ENCODE measurements around the gene ATG9B. TPM values are rescaled to one million over a fixed set of nuclear protein-coding genes. Genes with fewer than 3 reads are reported as not detected.

The ATG9B gene
- total RNA-seq, 2 donors from 2014 or later, result 0.18 to 7.1 TPM

DNA sequence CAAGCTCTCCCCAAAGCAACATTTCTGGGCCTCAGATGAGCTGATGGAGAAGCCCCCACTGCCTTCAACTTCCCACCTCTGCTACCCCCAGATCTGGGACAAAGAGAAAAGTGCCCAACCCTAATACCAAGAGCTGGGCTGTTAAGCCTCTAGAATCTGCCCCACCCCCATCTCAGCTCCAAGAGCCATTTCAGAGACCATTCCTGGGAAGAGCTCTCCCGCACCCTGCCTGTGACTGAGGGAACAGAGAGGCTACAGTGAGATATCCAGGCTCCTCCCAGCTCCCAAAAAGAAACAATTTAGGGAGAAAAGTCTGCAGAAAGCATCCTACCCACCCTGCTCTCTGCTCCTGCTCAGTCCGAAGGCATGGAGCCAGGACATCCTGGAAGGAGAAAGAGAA is 43.6 kb downstream of the ATG9B start:
- DNase-seq (ENCODE audit: low spot score), result no peak
- TF ChIP-seq, protein P1, sequence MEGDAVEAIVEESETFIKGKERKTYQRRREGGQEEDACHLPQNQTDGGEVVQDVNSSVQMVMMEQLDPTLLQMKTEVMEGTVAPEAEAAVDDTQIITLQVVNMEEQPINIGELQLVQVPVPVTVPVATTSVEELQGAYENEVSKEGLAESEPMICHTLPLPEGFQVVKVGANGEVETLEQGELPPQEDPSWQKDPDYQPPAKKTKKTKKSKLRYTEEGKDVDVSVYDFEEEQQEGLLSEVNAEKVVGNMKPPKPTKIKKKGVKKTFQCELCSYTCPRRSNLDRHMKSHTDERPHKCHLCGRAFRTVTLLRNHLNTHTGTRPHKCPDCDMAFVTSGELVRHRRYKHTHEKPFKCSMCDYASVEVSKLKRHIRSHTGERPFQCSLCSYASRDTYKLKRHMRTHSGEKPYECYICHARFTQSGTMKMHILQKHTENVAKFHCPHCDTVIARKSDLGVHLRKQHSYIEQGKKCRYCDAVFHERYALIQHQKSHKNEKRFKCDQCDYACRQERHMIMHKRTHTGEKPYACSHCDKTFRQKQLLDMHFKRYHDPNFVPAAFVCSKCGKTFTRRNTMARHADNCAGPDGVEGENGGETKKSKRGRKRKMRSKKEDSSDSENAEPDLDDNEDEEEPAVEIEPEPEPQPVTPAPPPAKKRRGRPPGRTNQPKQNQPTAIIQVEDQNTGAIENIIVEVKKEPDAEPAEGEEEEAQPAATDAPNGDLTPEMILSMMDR (IDR thresholded peaks at IDR 0.05), result no peak
- TF ChIP-seq POLR2A (IDR thresholded peaks at IDR 0.05) (no peak), POLR2AphosphoS5 (IDR thresholded peaks at IDR 0.05) (no peak)
- Histone ChIP-seq H3K36me3 (no peaks in the 10 kb centered on the region), H3K4me1 (replicated peaks) (no peaks in the 10 kb centered on the region), H3K4me3 (no peak overlapping the region), H3K9me3 (no peaks in the 10 kb centered on the region), H3K27ac (no peak overlapping the region), H3K27me3 (replicated peaks; ENCODE audit: insufficient read depth) (peaks cover 2% of the 10 kb centered on the region)
- WGBS, result 45% methylated on average over 2 of the region's 2 CpGs
- intact Hi-C loops (cut with DNase I), result no loop called here

DNA sequence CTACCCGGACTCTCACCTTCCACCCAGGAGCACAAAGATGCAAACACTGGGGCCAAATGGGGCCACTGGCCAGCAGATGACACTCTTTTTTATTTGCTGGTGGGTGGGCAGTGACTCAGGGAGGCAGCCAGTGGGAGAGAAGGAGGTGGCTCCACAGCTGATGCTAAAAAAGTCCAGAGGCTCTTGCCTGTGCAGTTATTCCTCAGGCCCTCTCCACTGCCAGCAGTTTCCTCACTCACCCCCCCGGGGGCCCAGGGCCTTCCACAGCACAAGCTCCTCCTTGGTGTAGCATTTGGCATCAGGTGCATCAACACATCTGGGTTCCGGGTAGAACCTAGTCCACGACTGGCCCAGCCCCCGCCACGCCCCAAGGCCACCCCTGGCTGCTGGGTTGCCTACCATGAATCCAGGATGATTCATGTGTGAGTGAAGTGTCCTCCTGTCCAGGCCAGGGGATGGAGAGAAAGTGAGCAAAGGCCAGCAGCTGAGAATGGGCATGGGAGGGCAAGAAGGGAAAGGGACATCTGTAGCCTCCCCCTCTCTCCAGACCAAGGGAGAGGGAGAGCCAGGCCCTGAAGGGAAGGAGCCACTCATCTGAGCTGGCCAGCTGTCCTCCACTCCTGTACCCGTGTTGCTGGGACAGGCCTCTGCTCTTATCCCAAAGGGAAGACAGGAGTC is 44.4 kb downstream of the ATG9B start:
- DNase-seq (ENCODE audit: low spot score), result no peak
- H3K27ac ChIP-seq, result peak overlapping the region; percentile 61 to 62

DNA sequence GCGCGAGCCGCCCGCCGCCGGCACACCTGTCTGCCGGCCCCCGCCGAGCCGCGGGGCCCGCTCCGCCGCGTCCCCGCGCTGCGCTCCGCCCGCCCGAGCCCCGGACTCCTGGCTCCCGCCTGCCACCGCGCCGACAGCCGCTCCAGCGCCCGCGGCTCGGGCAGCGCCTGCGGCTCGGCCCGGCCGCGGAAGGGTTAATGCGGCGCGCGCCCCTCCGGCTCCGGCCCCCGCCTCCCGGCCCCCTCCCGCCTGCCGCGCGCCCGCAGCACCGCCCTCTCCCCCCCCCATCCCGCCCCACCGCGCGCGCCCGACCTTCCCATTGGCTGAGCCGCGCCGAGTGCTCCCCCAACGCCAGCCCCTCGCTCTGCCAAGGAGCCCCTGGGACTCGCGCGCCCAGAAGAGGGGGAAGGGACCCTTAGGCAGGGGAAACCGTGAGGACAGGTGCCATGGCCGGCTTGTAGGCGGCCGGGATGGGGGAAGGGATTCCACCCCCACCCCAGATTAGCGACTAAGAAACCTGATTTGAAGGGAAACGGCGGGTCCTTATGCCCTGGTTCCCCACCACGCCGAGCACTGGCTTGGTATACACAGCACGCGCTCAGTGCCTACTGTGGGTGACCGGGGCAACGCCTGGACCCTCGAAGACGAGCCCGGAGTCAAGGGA is 46.0 kb downstream of the ATG9B start, which contains the start of gene KCNH2:
Gene KCNH2 (minus strand): TSS at position 196 of the 664 bp plus-strand sequence. CDS start 408 bp downstream, outside the sequence.
- H3K27ac ChIP-seq, result peak within 1 kb of the TSS; percentile 62 to 69
- intact Hi-C loops (cut with DNase I), result no loop called here
- H3K9me3 ChIP-seq, result no peaks in the 10 kb centered on the region
- TF ChIP-seq POLR2A (IDR thresholded peaks at IDR 0.05) (no peak), POLR2AphosphoS5 (IDR thresholded peaks at IDR 0.05) (no peak)
- TF ChIP-seq, protein P1 (IDR thresholded peaks at IDR 0.05), result no peak
- H3K36me3 ChIP-seq, result no peaks in the 10 kb centered on the region
- DNase-seq (ENCODE audit: low spot score), result no peak
- peak within 1 kb of the TSS; percentile 36 for H3K4me3 ChIP-seq
- WGBS, result under 1% methylated on average over 41 of the region's 81 CpGs
- H3K27me3 ChIP-seq (replicated peaks; ENCODE audit: insufficient read depth), result peaks cover 2% of the 10 kb centered on the region
- H3K4me1 ChIP-seq (replicated peaks), result no peaks in the 10 kb centered on the region

More for the DNA sequence above, 44.4 kb downstream of the ATG9B start:
- intact Hi-C loops (cut with DNase I), result no loop called here
- Histone ChIP-seq H3K4me3 (no peak overlapping the region), H3K27me3 (replicated peaks; ENCODE audit: insufficient read depth) (peaks cover 2% of the 10 kb centered on the region), H3K4me1 (replicated peaks) (no peaks in the 10 kb centered on the region), H3K36me3 (no peaks in the 10 kb centered on the region), H3K9me3 (no peaks in the 10 kb centered on the region)
- WGBS, result 24% methylated on average over 7 of the region's 7 CpGs
- TF ChIP-seq POLR2A (IDR thresholded peaks at IDR 0.05) (no peak), POLR2AphosphoS5 (IDR thresholded peaks at IDR 0.05) (peak; percentile 9)

DNA sequence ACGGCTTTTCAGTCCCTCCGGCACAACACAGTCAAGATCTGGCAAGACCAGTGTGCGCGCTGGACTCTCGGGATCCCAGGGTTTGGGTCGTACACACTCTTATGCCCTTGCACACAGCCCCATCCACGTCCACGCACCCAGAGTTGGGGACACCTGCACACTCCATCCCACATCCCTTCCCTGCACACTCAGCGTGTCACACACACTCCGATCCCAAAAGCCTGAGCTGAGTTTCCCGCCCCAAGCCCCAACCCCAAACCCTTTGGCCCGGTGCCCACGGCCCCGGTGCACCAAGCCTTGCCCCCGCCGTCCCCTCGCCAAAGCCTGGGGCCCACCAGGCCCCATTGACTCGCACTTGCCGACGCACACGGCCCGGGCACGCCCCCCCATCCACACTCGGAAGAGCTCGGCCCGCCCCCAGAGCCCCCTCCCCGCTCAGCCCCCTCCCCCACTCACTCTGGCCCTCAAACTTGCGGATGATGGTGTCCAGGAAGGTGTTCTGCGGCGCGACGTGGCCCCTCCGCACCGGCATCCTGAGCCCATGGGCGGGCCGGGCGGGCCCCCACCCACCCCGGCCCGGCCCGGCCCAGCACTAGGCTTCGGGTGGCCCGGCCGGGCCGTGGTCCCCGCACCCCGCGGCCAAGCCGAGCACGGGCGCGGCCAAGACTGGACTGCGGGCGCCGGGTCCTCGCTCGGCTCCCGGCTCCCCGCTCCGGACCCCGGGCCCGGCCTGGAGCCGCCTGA is 46.7 kb downstream of the ATG9B start:
- H3K4me3 ChIP-seq, result peak overlapping the region; percentile 36
- WGBS, result 3% methylated on average over 24 of the region's 62 CpGs
- intact Hi-C loops (cut with DNase I), result no loop called here
- no peaks in the 10 kb centered on the region for H3K9me3 ChIP-seq
- TF ChIP-seq POLR2AphosphoS5 (IDR thresholded peaks at IDR 0.05), result no peak
- no peak for TF ChIP-seq POLR2A (IDR thresholded peaks at IDR 0.05)
- TF ChIP-seq, protein P1 (IDR thresholded peaks at IDR 0.05), result no peak
- H3K27me3 ChIP-seq (replicated peaks; ENCODE audit: insufficient read depth), result peaks cover 2% of the 10 kb centered on the region
- no peak for DNase-seq (ENCODE audit: low spot score)
- H3K36me3 ChIP-seq, result no peaks in the 10 kb centered on the region
- H3K4me1 ChIP-seq (replicated peaks), result no peaks in the 10 kb centered on the region
- peak overlapping the region; percentile 57 to 61 for H3K27ac ChIP-seq
